ENCODE results near the gene FOXR1. TPM values are rescaled to one million over a fixed set of nuclear protein-coding genes. Genes with fewer than 3 reads are reported as not detected.

FOXR1 gene
- total RNA-seq, 2 donors from 2014 or later, result not detected

- Histone ChIP-seq H3K36me3 (no peaks in the 10 kb centered on the region), H3K9me3 (no peaks in the 10 kb centered on the region), H3K4me3 (peak overlapping the region; percentile 98), H3K4me1 (ENCODE audit: control insufficient read depth in 1 of 2, low read depth in 2 of 2) (peaks cover 33 to 63% of the 10 kb centered on the region in 2 donors), H3K27me3 (replicated peaks; ENCODE audit: insufficient read depth) (no peaks in the 10 kb centered on the region), H3K27ac (peak overlapping the region; percentile 93 to 96)
- TF ChIP-seq CTCF (IDR thresholded peaks at IDR 0.05), result no peak
- no peak for DNase-seq (ENCODE audit: low spot score)
- no peak for ATAC-seq (ENCODE audit: insufficient number of reproducible peaks, low FRiP score, low read depth)
These were observed 46.7 kb upstream of the FOXR1 start for GRCh38 chr11:118924591-118925585.

GRCh38 chr11:118927554-118928100 lies 43.9 kb upstream of the FOXR1 start:
- H3K4me3 ChIP-seq, result peak overlapping the region; percentile 96
- peak overlapping the region; percentile 93 to 99 for H3K27ac ChIP-seq
- ATAC-seq (ENCODE audit: insufficient number of reproducible peaks, low FRiP score, low read depth) (no peak), DNase-seq (ENCODE audit: low spot score) (no peak)
- no peaks in the 10 kb centered on the region for H3K27me3 ChIP-seq (replicated peaks; ENCODE audit: insufficient read depth)
- H3K36me3 ChIP-seq, result no peaks in the 10 kb centered on the region
- no peak for TF ChIP-seq CTCF (IDR thresholded peaks at IDR 0.05)
- H3K9me3 ChIP-seq, result no peaks in the 10 kb centered on the region
- H3K4me1 ChIP-seq (ENCODE audit: control insufficient read depth in 1 of 2, low read depth in 2 of 2), result peaks cover 17 to 46% of the 10 kb centered on the region in 2 donors

GRCh38 chr11:118928101-118928869 lies 43.3 kb upstream of the FOXR1 start:
- ATAC-seq (ENCODE audit: insufficient number of reproducible peaks, low FRiP score, low read depth), result peak; percentile 79

GRCh38 chr11:118928870-118929500 lies 42.6 kb upstream of the FOXR1 start:
- Histone ChIP-seq H3K9me3 (no peaks in the 10 kb centered on the region), H3K27me3 (replicated peaks; ENCODE audit: insufficient read depth) (no peaks in the 10 kb centered on the region), H3K4me3 (peak overlapping the region; percentile 96), H3K36me3 (no peaks in the 10 kb centered on the region), H3K4me1 (ENCODE audit: control insufficient read depth in 1 of 2, low read depth in 2 of 2) (peaks cover 12 to 47% of the 10 kb centered on the region in 2 donors), H3K27ac (peak overlapping the region; percentile 93 to 99)
- no peak for TF ChIP-seq CTCF (IDR thresholded peaks at IDR 0.05)
- no peak for DNase-seq (ENCODE audit: low spot score)
- ATAC-seq (ENCODE audit: insufficient number of reproducible peaks, low FRiP score, low read depth), result no peak

More at GRCh38 chr11:118928101-118928869, 43.3 kb upstream of the FOXR1 start:
- no peaks in the 10 kb centered on the region for H3K36me3 ChIP-seq
- H3K27me3 ChIP-seq (replicated peaks; ENCODE audit: insufficient read depth), result no peaks in the 10 kb centered on the region
- TF ChIP-seq CTCF (IDR thresholded peaks at IDR 0.05), result peak; percentile 95
- no peaks in the 10 kb centered on the region for H3K9me3 ChIP-seq
- H3K4me1 ChIP-seq (ENCODE audit: control insufficient read depth in 1 of 2, low read depth in 2 of 2), result peaks cover 14 to 47% of the 10 kb centered on the region in 2 donors
- peak overlapping the region; percentile 93 to 99 for H3K27ac ChIP-seq
- DNase-seq (ENCODE audit: low spot score), result peak; percentile 77
- H3K4me3 ChIP-seq, result peak overlapping the region; percentile 96

Measured in thoracic aorta (tissue), 2 donors.